ENCODE data around the gene MUS81. TPM values are rescaled to one million over a fixed set of nuclear protein-coding genes. Genes with fewer than 3 reads are reported as not detected.

Gene MUS81
- total RNA-seq, 1 donor from 2014 or later, result 63.6 TPM

- H3K4me3 ChIP-seq (ENCODE audit: low read depth, low read length), result no peak within 1 kb of the TSS
- H3K27me3 ChIP-seq (ENCODE audit: control insufficient read depth, insufficient read depth, low read length), result no peaks in the 10 kb centered on the region
- no peak for DNase-seq (ENCODE audit: low read depth)
- TF ChIP-seq CTCF (IDR thresholded peaks at IDR 0.05; ENCODE audit: insufficient read depth, low read length, poor library complexity, severe bottlenecking), result no peak
- peaks cover 8% of the 10 kb centered on the region for H3K36me3 ChIP-seq (ENCODE audit: control insufficient read depth, insufficient read depth, low read length)
Observed at GRCh38 chr11:65879617-65880016, 19.4 kb downstream of the MUS81 start, which contains the start of gene CTSW. Gene CTSW, plus strand, starts transcription at chr11:65879837. Its CDS starts 18 bp downstream, at chr11:65879855.

GRCh38 chr11:65880027-65880426 lies 19.8 kb downstream of the MUS81 start:
- Histone ChIP-seq H3K4me3 (ENCODE audit: low read depth, low read length) (no peak overlapping the region), H3K27me3 (ENCODE audit: control insufficient read depth, insufficient read depth, low read length) (no peaks in the 10 kb centered on the region), H3K36me3 (ENCODE audit: control insufficient read depth, insufficient read depth, low read length) (peaks cover 9% of the 10 kb centered on the region)
- no peak for TF ChIP-seq CTCF (IDR thresholded peaks at IDR 0.05; ENCODE audit: insufficient read depth, low read length, poor library complexity, severe bottlenecking)
- no peak for DNase-seq (ENCODE audit: low read depth)

- no peak overlapping the region for H3K4me3 ChIP-seq (ENCODE audit: low read depth, low read length)
- DNase-seq (ENCODE audit: low read depth), result no peak
- H3K27me3 ChIP-seq (ENCODE audit: control insufficient read depth, insufficient read depth, low read length), result no peaks in the 10 kb centered on the region
- peaks cover 11% of the 10 kb centered on the region for H3K36me3 ChIP-seq (ENCODE audit: control insufficient read depth, insufficient read depth, low read length)
- TF ChIP-seq CTCF (IDR thresholded peaks at IDR 0.05; ENCODE audit: insufficient read depth, low read length, poor library complexity, severe bottlenecking), result no peak
Observed at GRCh38 chr11:65880844-65881421, 20.7 kb downstream of the MUS81 start.

- Histone ChIP-seq H3K36me3 (ENCODE audit: control insufficient read depth, insufficient read depth, low read length) (peaks cover 11% of the 10 kb centered on the region), H3K27me3 (ENCODE audit: control insufficient read depth, insufficient read depth, low read length) (no peaks in the 10 kb centered on the region), H3K4me3 (ENCODE audit: low read depth, low read length) (no peak overlapping the region)
- TF ChIP-seq CTCF (IDR thresholded peaks at IDR 0.05; ENCODE audit: insufficient read depth, low read length, poor library complexity, severe bottlenecking), result no peak
- DNase-seq (ENCODE audit: low read depth), result no peak
Observed at GRCh38 chr11:65882120-65883057, 22.2 kb downstream of the MUS81 start.

- no peak for DNase-seq (ENCODE audit: low read depth)
- no peak for TF ChIP-seq CTCF (IDR thresholded peaks at IDR 0.05; ENCODE audit: insufficient read depth, low read length, poor library complexity, severe bottlenecking)
- no peak overlapping the region for H3K4me3 ChIP-seq (ENCODE audit: low read depth, low read length)
Observed at GRCh38 chr11:65883058-65883761, 23.0 kb downstream of the MUS81 start.

More at GRCh38 chr11:65883058-65883761, 23.0 kb downstream of the MUS81 start:
- Histone ChIP-seq H3K36me3 (ENCODE audit: control insufficient read depth, insufficient read depth, low read length) (peaks cover 11% of the 10 kb centered on the region), H3K27me3 (ENCODE audit: control insufficient read depth, insufficient read depth, low read length) (no peaks in the 10 kb centered on the region)
